Activated naive CD4-positive, alpha-beta T cell treated with anti-CD3 and anti-CD28 coated beads, Interleukin-2, amount 50 U/mL, for 16 hours (primary cell): ENCODE data around the gene SEPTIN11.
A peak's percentile ranks its signal among the peaks of the same experiment; 100 is the strongest.

Experiments
- DNase-seq: peaks from one replicate; pipeline ENCODE4 v3.0.0-alpha.2; 2020

The SEPTIN11 gene

GRCh38 chr4:76982638-76983584 is 33.4 kb downstream of the SEPTIN11 start:
- no peak for DNase-seq

DNA sequence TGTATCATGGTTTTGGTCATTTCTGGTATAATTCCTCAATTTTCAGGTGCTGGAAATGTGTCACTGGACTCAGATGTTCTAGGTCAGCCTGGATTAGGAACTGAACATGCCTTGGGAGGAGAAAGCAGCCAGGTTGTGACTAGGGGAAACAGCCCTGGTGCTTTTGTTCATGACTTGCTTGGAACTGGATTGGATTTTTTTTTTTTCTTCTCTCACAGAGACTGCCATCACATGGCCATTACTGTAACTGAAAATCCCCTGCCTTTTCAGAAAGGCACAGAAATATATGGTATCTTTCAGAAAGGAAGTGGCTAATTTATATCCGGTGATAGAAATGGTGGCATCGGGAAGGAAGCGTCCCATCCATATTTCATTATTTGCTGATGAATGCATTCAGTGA is 34.6 kb downstream of the SEPTIN11 start:
- no peak for DNase-seq

- no peak for DNase-seq
These were observed 35.2 kb downstream of the SEPTIN11 start for GRCh38 chr4:76984788-76985211.

DNA sequence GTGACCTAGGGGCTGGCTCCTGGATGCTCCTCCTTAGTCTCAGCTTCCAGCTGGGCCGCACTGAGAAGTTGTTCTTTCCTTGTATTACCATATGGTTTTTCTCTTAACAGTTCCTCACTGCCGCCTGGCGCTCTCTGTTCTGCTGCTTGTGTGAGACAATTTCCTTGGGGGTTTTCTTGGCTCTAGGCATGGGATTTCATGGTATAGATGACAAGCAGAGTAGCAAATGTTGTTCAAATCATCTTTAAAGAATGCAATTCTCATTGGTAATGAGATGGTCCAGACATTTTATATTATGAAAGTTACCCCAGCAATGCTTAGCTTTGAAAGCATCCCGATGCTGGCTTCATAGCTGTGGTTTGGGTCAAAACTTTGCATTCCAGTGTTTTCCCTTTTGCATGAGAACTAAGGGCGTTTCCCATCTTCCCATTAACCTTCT is 37.6 kb downstream of the SEPTIN11 start:
- DNase-seq, result no peak

DNA sequence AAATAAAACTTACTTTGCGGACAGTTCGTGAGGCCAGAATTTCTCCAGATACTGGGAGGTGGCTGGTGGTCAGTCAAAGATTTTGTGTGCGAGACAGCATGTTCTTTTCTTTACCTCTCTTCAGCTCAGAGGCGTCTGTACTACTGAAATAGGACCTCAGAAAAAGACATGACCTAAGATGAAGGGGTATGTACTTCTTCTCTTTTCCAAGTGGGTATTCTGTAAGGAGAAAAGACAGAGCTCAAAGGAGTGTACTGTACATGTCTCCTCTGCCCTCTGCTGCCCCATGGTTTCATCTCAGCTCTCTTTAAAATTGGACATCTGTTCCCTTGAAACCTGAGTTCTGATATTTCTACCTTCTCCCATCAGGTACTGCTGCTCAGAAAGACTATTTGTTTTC is 38.1 kb downstream of the SEPTIN11 start:
- no peak for DNase-seq

- peak; percentile 29 for DNase-seq
These were observed 40.0 kb downstream of the SEPTIN11 start for GRCh38 chr4:76989391-76990061.

GRCh38 chr4:76990288-76991080 is 40.9 kb downstream of the SEPTIN11 start:
- DNase-seq, result no peak

DNA sequence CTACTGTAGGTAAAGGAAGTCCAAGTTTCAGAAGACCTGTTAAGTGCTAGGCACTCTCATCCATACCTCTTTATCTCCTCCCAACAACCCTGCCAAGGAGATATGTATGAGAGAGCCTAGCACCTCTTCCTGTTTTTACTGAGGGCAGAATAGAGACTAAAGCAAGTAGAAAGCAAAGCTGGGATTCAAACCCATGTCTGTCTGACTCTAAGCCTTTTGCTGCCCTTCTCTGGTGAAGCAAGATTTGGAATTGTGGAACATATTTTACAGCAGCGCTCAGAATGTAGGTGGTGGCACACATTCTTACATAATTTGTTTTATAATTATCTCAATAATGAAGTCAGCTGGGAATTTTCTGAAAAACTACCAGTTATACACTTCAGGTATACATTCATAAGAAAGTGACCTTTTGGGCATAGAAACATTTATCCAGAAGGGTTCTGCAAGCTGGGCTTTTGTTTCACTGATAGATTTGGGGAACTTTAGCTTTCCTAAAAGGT is 41.7 kb downstream of the SEPTIN11 start:
- DNase-seq, result no peak

GRCh38 chr4:76993787-76994641 is 44.5 kb downstream of the SEPTIN11 start:
- peak; percentile 40 for DNase-seq

DNA sequence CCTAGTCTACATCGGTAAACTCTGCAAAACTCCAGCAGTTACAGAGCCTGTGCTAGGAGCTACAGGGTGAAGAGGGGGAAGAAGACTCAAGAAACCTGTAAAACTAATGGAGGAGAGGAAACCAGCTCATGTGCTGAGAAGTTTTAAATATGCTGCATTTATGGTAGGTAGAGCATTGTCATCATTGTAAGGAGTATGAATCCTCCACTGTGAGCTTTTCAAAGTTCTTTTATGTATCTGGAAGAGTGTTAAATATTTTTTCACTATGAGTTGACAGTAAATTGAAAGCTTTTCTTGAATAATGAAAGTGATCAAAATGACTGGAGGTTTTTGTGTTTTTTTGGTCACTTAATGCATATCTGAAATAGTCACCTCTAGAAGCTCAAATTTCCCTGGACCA is 46.2 kb downstream of the SEPTIN11 start:
- no peak for DNase-seq

DNA sequence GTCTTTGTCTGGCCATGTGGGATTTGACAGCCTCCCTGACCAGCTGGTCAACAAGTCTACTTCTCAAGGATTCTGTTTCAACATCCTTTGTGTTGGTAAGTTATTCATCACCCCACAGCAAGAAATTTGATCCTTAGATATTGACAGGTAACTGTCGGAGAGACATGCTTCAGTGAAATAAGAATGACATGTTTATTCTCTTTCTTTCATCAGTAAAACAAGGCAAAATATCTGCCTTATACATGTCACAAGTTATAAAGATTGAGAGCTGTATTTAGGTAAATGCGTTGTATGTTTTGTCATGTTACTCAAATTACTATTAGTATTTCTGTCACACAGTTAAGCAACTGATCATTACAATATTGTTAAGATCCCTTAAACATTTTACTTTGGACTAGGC is 46.9 kb downstream of the SEPTIN11 start:
- DNase-seq, result no peak

DNA sequence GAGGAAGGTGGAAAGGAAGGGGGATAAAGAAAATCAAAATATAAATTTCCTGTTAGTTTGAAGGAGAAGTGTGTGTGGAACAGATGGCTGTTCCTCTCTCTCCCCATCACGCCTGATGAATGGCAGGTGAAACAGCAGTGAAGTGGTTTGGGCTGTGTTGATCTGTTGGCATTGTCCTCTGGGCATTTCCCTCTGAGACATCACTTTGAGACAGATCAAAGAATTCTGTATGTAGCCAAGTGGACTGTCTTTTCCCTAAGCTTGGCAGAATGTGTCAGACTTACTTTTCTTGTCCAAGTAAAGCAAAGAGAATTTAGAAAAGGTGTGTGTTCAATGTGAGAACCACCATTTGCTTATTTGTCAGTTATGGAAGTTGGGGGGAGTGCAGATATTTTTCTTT is 47.5 kb downstream of the SEPTIN11 start:
- DNase-seq, result no peak

GRCh38 chr4:76997532-76997931 is 48.0 kb downstream of the SEPTIN11 start:
- no peak for DNase-seq

DNA sequence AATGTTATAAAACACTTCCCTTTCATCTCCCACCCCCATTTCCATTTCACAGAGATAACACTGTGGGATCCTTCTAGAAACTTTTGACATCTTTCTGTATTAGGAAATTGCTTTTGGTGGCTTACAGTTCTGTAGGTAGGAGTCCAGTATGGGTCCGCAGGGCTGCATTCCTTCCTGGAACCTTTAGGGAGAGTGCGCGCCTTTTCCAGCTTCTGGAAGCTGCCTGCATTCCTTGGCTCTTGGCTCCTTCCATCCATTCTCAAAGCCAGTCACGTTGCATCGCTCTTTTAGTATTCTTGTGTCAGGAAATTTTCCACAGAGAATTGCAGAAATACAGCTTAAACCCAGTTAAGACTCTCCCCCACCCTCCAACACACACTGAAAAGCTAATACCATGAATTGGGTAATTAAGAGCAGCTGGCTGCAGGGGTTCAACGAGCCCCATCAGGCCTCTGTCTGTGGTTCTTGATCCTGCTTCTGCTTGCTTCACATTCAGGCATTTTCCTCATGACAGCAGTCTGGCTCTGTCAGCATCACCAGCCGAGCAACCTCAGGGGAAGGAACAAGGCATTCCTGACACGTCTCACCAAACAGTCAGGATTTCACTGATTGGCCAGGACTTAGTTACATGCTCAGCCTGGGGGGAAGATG is 48.8 kb downstream of the SEPTIN11 start:
- no peak for DNase-seq
